ENCODE data around the gene OCEL1.

OCEL1 gene

GRCh38 chr19:17248011-17248776 lies 22.2 kb downstream of the OCEL1 start:
- H3K9ac ChIP-seq (ENCODE audit: insufficient read length, low read depth): peak overlapping the region; percentile 43
- no peak overlapping the region for H3K4me3 ChIP-seq (ENCODE audit: insufficient read length, low read depth)
- no peaks in the 10 kb centered on the region for H3K9me3 ChIP-seq (ENCODE audit: insufficient read depth, low read length)
- H3K27me3 ChIP-seq (ENCODE audit: insufficient read depth, insufficient read length): no peaks in the 10 kb centered on the region
- TF ChIP-seq SUZ12 (IDR thresholded peaks at IDR 0.05; ENCODE audit: extremely low read depth, insufficient read depth, insufficient read length) (no peak), YY1 (IDR thresholded peaks at IDR 0.05; ENCODE audit: insufficient read depth, insufficient read length) (no peak), ZNF274 (IDR thresholded peaks at IDR 0.05; ENCODE audit: low read depth, low read length) (no peak)
- peaks cover 24% of the 10 kb centered on the region for H3K4me1 ChIP-seq (ENCODE audit: insufficient read depth, insufficient read length)
- DNase-seq (ENCODE audit: low read depth, low spot score): no peak
- H3K36me3 ChIP-seq (ENCODE audit: insufficient read depth, insufficient read length, low read length): no peaks in the 10 kb centered on the region

- Histone ChIP-seq H3K4me1 (ENCODE audit: insufficient read depth, insufficient read length) (peaks cover 28% of the 10 kb centered on the region), H3K27me3 (ENCODE audit: insufficient read depth, insufficient read length) (no peaks in the 10 kb centered on the region), H3K36me3 (ENCODE audit: insufficient read depth, insufficient read length, low read length) (no peaks in the 10 kb centered on the region), H3K9ac (ENCODE audit: insufficient read length, low read depth) (no peak overlapping the region), H3K4me3 (ENCODE audit: insufficient read length, low read depth) (no peak overlapping the region), H3K9me3 (ENCODE audit: insufficient read depth, low read length) (no peaks in the 10 kb centered on the region)
- no peak for DNase-seq (ENCODE audit: low read depth, low spot score)
- TF ChIP-seq SUZ12 (IDR thresholded peaks at IDR 0.05; ENCODE audit: extremely low read depth, insufficient read depth, insufficient read length) (no peak), ZNF274 (IDR thresholded peaks at IDR 0.05; ENCODE audit: low read depth, low read length) (no peak), YY1 (IDR thresholded peaks at IDR 0.05; ENCODE audit: insufficient read depth, insufficient read length) (no peak)
Observed at GRCh38 chr19:17249887-17250548, 24.0 kb downstream of the OCEL1 start.

GRCh38 chr19:17254636-17255035 lies 28.6 kb downstream of the OCEL1 start:
- Histone ChIP-seq H3K9ac (ENCODE audit: insufficient read length, low read depth) (peak overlapping the region; percentile 0), H3K36me3 (ENCODE audit: insufficient read depth, insufficient read length, low read length) (no peaks in the 10 kb centered on the region), H3K27me3 (ENCODE audit: insufficient read depth, insufficient read length) (peaks cover 10% of the 10 kb centered on the region), H3K9me3 (ENCODE audit: insufficient read depth, low read length) (peaks cover 21% of the 10 kb centered on the region; the same call in 1 of the 2 replicates), H3K4me1 (ENCODE audit: insufficient read depth, insufficient read length) (peaks cover 8% of the 10 kb centered on the region), H3K4me3 (ENCODE audit: insufficient read length, low read depth) (no peak overlapping the region)
- DNase-seq (ENCODE audit: low read depth, low spot score): no peak
- TF ChIP-seq SUZ12 (IDR thresholded peaks at IDR 0.05; ENCODE audit: extremely low read depth, insufficient read depth, insufficient read length) (no peak), YY1 (IDR thresholded peaks at IDR 0.05; ENCODE audit: insufficient read depth, insufficient read length) (no peak), ZNF274 (IDR thresholded peaks at IDR 0.05; ENCODE audit: low read depth, low read length) (no peak)

- H3K9me3 ChIP-seq (ENCODE audit: insufficient read depth, low read length): peaks cover 26% of the 10 kb centered on the region; the same call in 1 of the 2 replicates
- no peak overlapping the region for H3K9ac ChIP-seq (ENCODE audit: insufficient read length, low read depth)
- H3K27me3 ChIP-seq (ENCODE audit: insufficient read depth, insufficient read length): peaks cover 10% of the 10 kb centered on the region
- no peak for TF ChIP-seq ZNF274 (IDR thresholded peaks at IDR 0.05; ENCODE audit: low read depth, low read length)
- no peak for TF ChIP-seq YY1 (IDR thresholded peaks at IDR 0.05; ENCODE audit: insufficient read depth, insufficient read length)
- no peak for TF ChIP-seq SUZ12 (IDR thresholded peaks at IDR 0.05; ENCODE audit: extremely low read depth, insufficient read depth, insufficient read length)
- no peak for DNase-seq (ENCODE audit: low read depth, low spot score)
- peaks cover 5% of the 10 kb centered on the region for H3K4me1 ChIP-seq (ENCODE audit: insufficient read depth, insufficient read length)
- H3K4me3 ChIP-seq (ENCODE audit: insufficient read length, low read depth): no peak overlapping the region
- no peaks in the 10 kb centered on the region for H3K36me3 ChIP-seq (ENCODE audit: insufficient read depth, insufficient read length, low read length)
Observed at GRCh38 chr19:17255150-17255621, 29.2 kb downstream of the OCEL1 start.

GRCh38 chr19:17256130-17256529 lies 30.1 kb downstream of the OCEL1 start:
- TF ChIP-seq ZNF274 (IDR thresholded peaks at IDR 0.05; ENCODE audit: low read depth, low read length) (no peak), SUZ12 (IDR thresholded peaks at IDR 0.05; ENCODE audit: extremely low read depth, insufficient read depth, insufficient read length) (no peak), YY1 (IDR thresholded peaks at IDR 0.05; ENCODE audit: insufficient read depth, insufficient read length) (no peak)
- no peak overlapping the region for H3K9ac ChIP-seq (ENCODE audit: insufficient read length, low read depth)
- H3K27me3 ChIP-seq (ENCODE audit: insufficient read depth, insufficient read length): peaks cover 10% of the 10 kb centered on the region
- no peaks in the 10 kb centered on the region for H3K36me3 ChIP-seq (ENCODE audit: insufficient read depth, insufficient read length, low read length)
- DNase-seq (ENCODE audit: low read depth, low spot score): no peak
- peaks cover 5% of the 10 kb centered on the region for H3K4me1 ChIP-seq (ENCODE audit: insufficient read depth, insufficient read length)
- peaks cover 33% of the 10 kb centered on the region; the same call in 1 of the 2 replicates for H3K9me3 ChIP-seq (ENCODE audit: insufficient read depth, low read length)
- H3K4me3 ChIP-seq (ENCODE audit: insufficient read length, low read depth): no peak overlapping the region

GRCh38 chr19:17259118-17259780 lies 33.2 kb downstream of the OCEL1 start:
- Histone ChIP-seq H3K4me3 (ENCODE audit: insufficient read length, low read depth) (no peak overlapping the region), H3K4me1 (ENCODE audit: insufficient read depth, insufficient read length) (peaks cover 5% of the 10 kb centered on the region), H3K36me3 (ENCODE audit: insufficient read depth, insufficient read length, low read length) (no peaks in the 10 kb centered on the region), H3K9ac (ENCODE audit: insufficient read length, low read depth) (no peak overlapping the region), H3K27me3 (ENCODE audit: insufficient read depth, insufficient read length) (peaks cover 10% of the 10 kb centered on the region), H3K9me3 (ENCODE audit: insufficient read depth, low read length) (peaks cover 33% of the 10 kb centered on the region; the same call in 1 of the 2 replicates)
- TF ChIP-seq ZNF274 (IDR thresholded peaks at IDR 0.05; ENCODE audit: low read depth, low read length) (no peak), YY1 (IDR thresholded peaks at IDR 0.05; ENCODE audit: insufficient read depth, insufficient read length) (no peak), SUZ12 (IDR thresholded peaks at IDR 0.05; ENCODE audit: extremely low read depth, insufficient read depth, insufficient read length) (no peak)
- no peak for DNase-seq (ENCODE audit: low read depth, low spot score)
